Measurements from ENCODE around the gene ZBTB20.
"Not testable (repeated sequence)": the region's sequence is repeated elsewhere in the genome, so short reads cannot be mapped to it uniquely, and the experiment has no call there.

The ZBTB20 gene

DNA sequence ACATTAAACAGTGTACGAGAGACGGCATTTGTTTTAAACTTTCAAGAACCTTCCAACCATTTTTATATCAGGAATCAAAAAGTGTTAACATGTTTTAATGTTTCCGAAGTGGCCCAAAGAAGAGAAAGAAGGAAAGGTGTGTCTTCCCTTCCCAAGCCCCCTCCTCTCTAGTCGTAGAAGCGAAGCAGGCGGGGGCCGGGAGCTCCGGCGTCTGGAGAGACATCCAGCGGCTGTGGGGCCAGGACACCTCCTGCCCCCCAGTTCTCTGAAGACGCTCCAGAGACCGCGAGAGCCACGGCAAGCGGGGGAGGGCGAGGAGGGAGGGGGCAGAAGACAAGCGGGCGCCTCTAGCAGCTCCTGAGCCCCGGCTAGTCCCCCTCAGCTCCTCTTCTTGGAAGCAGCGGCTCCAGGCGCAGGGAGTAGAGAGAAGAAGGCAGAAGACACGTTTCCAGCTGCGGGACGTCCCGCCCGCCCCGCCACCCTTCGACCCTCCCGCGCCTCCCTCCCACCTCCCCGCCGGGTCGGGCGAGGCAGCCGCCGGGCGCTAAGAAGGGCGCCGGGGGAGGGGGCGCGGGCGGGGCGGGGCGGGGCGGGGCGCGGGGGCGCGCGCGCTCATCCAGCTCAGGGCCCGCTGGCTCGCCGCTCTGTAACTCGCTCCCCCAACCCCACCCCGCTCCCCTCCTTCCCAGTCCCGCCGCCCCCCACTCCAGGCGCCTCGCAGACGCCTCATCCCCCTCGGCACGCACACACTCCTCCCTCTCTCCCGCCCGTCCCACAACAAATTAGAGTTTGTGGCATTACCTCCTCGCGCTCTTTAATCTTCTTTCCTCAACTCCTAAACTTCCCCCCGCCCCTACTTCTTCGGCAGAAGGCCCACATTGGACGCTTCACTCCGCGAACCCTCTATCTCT lies at the start of gene ZBTB20:
Gene ZBTB20, minus strand, starts transcription at position 871 of the 911 bp plus-strand sequence.
- peak; percentile 44 to 67 (median 56) for DNase-seq

DNA sequence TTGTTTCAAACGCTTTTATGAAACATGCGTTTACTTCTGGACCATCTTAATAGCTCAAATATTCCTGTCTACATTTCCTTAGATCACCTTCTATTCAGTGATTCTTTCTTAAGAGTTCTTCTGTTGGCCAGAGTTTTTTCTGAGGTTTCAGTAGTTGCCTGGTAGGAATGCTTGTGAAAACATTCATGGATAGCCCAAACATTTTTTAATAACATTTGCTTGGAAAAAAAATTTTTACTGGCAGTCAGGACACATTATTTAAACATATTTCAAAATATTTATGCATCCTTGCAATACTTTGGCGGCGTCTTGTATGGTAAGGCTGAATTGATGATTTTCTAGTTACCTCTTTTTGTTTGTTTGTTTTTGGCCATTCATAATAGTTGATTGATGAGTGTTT lies 47.4 kb upstream of the ZBTB20 start:
- DNase-seq, result no peak

GRCh38 chr3:115190747-115191146 lies 43.7 kb upstream of the ZBTB20 start:
- no peak for DNase-seq

DNA sequence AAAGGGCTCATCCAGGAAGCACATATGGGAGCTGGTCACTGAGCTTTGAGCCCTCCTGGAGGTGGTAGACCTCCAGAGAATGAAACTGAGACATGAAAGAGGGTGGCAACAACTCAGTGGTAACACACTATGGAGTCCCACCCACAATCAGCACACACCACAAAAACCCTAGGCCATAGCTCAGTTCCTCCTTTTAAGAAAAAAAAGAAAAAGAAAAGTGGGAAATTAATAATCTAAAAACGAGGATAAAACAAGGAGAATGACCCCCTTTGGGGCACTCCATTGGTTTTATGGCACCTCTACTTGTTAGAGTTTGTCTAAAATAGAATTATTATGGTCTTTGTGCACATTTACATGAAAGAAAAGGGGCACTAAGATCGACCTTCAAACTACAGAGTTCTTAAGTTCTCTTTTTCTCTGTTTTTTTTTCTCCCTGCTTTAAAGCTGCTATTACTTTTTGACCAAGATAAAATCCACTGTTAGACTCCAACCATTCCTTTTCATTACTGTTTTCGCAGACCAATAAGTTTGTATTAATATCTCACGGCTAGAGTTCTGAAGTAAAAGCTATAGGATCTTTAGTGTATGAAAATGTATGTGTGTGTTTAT lies 40.2 kb upstream of the ZBTB20 start:
- no peak for DNase-seq

- DNase-seq, result no peak
Observed at GRCh38 chr3:115186351-115187148, 39.5 kb upstream of the ZBTB20 start.

DNA sequence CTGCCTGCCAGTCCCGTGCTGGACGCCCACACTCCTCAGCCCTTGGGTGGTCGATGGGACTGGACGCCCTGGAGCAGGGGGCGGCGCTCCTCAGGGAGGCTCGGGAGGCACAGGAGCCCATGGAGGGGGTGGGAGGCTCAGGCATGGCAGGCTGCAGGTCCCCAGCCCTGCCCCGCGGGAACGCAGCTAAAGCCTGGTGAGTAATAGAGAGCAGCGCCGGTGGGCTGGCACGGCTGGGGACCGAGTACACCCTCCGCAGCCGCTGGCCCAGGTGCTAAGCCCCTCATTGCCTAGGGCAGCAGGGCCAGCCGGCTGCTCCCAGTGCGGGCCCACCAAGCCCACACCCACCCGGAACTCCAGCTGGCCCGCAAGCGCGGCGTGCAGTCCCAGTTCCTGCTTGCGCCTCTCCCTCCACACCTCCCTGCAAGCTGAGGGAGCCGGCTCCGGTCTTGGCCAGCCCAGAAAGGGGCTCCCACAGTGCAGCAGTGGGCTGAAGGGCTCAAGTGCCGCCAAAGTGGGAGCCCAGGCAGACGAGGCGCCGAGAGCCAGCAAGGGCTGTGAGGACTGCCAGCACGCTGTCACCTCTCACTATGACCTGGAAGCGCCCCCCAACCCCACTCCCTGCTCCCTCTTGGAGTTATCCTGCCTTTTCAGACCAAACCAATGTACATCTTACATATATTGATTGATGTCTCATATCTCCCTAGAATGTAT lies 37.9 kb upstream of the ZBTB20 start:
- not testable (repeated sequence) for DNase-seq

GRCh38 chr3:115178930-115179329 lies 31.8 kb upstream of the ZBTB20 start:
- not testable (repeated sequence) for DNase-seq

DNA sequence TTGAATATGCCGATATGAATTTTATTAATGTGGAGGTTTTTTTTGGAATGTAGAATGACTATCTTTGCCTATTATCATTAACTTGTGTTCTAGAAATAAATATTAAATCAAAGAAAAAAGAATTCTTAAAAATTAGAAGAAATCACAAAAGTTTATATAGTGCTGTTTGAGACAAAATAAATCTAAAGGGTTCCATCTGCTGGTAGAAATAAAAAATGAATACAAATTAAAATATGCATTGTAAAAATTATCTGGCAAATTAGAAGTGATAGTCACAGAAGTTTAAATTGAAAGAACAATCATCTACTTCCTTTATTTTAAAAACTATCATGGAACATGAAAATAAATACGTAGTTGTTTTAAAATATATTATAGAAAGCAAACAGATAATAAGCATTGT lies 22.7 kb upstream of the ZBTB20 start:
- DNase-seq, result no peak

GRCh38 chr3:115165701-115166100 lies 18.6 kb upstream of the ZBTB20 start:
- DNase-seq, result no peak

DNA sequence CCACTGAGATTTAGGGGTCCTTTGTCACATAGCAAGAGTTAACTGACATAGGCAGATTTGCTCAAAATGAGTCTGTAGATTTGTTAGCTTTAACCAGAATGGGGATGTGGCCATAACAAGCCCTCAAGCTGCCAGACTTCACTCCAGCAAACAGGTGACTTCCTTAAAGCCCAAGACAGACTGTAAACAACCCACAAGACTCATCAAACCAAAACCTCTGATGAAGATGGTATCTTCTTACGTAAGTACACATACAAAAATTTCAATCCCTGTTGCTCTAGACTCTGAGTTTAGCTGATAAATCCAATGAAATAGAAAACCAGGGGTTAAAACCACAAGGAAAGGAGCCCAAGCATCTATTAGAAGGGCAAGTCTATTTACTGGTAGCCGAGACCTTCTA lies 18.2 kb upstream of the ZBTB20 start:
- no peak for DNase-seq

GRCh38 chr3:115164374-115165221 lies 17.5 kb upstream of the ZBTB20 start:
- no peak for DNase-seq

- DNase-seq, result no peak
Observed at GRCh38 chr3:115162759-115163158, 15.7 kb upstream of the ZBTB20 start.

GRCh38 chr3:115161866-115162265 lies 14.8 kb upstream of the ZBTB20 start:
- DNase-seq, result no peak

DNA sequence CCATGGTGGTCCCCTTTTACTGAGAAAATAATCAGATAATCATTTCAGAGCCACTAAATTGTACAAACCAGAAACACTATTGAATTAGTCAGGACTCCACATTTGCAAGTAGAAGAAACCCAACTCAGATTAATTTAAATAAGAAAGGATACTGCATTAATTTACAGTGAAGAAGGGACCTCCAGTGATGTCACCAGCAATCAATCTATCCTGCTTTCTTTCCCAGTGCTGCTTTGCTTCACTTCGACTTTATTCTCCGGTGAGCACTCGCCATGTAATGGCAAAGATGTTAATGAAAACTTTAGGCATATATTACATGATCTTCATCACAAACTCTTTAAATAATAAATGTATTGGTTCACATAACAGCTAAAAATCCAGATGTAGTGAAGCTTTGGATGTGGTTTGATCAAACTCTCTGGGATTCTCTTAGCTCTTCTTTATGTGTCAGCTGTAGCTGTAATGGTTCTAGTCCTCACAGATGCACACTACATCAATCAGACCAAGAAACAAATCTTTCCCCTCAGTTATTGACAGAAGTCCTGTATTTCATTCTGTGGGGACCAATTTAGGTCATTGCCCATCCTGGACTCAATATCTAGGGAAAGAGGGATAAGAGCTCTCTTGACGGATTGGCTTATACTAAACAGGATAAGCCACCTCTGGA lies 14.2 kb upstream of the ZBTB20 start:
- DNase-seq, result no peak

- DNase-seq, result no peak
Observed at GRCh38 chr3:115160295-115160694, 13.2 kb upstream of the ZBTB20 start.

GRCh38 chr3:115156046-115156654 lies 9.1 kb upstream of the ZBTB20 start:
- no peak for DNase-seq

DNA sequence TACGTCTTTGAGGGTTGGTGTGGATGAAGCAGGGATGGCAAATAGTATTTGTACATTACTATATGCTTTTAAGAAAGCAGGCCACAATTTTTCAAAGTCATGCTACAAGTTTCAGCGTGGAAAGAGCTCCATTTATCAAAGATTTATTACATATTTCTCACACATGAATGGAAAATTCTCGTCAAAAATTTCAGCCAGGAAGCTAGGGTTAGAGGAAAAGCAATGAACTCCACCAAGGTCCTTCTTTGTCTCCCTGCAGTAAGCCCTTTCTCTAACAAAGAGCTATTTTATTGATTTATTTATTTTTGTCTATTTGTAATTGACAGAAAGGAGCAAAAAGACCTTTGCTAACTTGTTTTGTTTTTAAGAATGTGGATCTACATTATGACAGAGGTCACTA lies 7.5 kb upstream of the ZBTB20 start:
- DNase-seq, result no peak

- no peak for DNase-seq
Observed at GRCh38 chr3:115151921-115152320, 4.8 kb upstream of the ZBTB20 start.

DNA sequence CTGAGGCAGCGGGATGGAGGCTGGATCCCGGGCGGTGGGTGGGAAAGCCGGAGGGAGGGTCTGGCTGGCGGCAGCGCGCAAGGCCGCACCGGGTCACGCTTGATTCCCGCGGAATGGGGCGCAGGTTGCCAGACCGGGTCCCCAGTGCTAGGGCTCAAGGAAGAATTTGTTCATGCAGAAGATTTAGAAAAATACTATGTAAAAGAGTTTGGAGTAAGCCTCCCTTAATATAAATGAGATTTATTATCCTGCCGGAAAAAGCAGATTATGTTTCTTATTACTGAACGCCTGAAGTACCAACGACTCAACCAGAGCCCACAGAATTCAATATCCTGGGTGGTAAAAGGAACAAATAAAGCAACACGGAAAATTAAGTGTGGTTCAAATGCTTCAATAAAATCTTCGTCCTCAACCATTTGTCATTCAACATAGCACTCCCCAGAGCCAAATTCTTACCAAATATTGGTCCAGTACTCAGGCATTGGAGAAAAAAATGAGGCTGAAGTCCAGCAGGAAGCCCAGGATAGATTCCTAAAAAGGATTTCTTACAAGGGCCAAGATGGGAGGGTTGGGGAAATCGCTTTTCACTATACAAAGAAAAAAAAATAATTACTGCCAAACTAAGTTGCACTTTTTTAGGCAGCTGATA lies 1.2 kb upstream of the ZBTB20 start:
- no peak for DNase-seq
